B cell (primary cell): ENCODE results near the gene TMEM82. TPM values are rescaled to one million over a fixed set of nuclear protein-coding genes. Genes with fewer than 3 reads are reported as not detected.

Experiments used
- ATAC-seq: fragments of 200-7000 bp; cut with Tn5 transposase; one replicate; pipeline ENCODE4 v1.10.0; 2021; ENCODE audit warnings: low read depth, mild to moderate bottlenecking, moderate number of reproducible peaks, moderate library complexity
- CTCF ChIA-PET: fragments of 350-600 bp; sonication (Branson Sonifier 250); formaldehyde crosslinking; loops from one replicate; lab custom pipeline; 2021; ENCODE audit warnings: antibody characterized with exemption, inconsistent platforms; lab: Charles Lee
- POLR2A ChIA-PET: fragments of 350-600 bp; sonication (Branson Sonifier 250); formaldehyde crosslinking; loops from one replicate; lab custom pipeline; 2021; ENCODE audit warnings: antibody characterized with exemption; lab: Charles Lee
- DNase-seq: peaks from one replicate; pipeline ENCODE4 v3.0.0; 2013
- H2AFZ ChIP-seq: 2 replicates; pipeline ENCODE4 v1.6.1; 2012; ENCODE audit warnings: mild to moderate bottlenecking, low read depth, low read length; ENCODE audit not compliant: insufficient read depth, poor library complexity, severe bottlenecking
- H3K27ac ChIP-seq, 2 donors: 1 replicate in 1 of 2; 2 replicates in 1 of 2; pipeline ENCODE4 v1.5.1; 2012 to 2013; ENCODE audit warnings: low read length in 2 of 2, mild to moderate bottlenecking in 2 of 2, moderate library complexity in 1 of 2
- H3K27me3 ChIP-seq, 4 experiments: fragments of 200-600 bp in 1 of 4; sonication (generic) in 1 of 4; replicated peaks in 1 of 4; 1 replicate in 2 of 4; 2 replicates in 2 of 4; pipeline versions ENCODE4 v1.6.1 to v1.7.0; 2013 to 2016; ENCODE audit warnings: low read length in 3 of 4, mild to moderate bottlenecking in 2 of 4, mixed read lengths in 1 of 4, moderate library complexity in 1 of 4; ENCODE audit not compliant: insufficient read depth in 4 of 4, control insufficient read depth in 3 of 4; ENCODE audit errors: control extremely low read depth in 1 of 4
- H3K36me3 ChIP-seq, 2 experiments: replicated peaks in 1 of 2; 1 replicate in 1 of 2; 2 replicates in 1 of 2; pipeline versions ENCODE4 v1.6.1 to v1.7.1; 2013; ENCODE audit warnings: low read length in 1 of 2; ENCODE audit not compliant: insufficient read depth in 2 of 2, control insufficient read depth in 1 of 2; ENCODE audit errors: control extremely low read depth in 1 of 2, extremely low read depth in 1 of 2
- H3K4me1 ChIP-seq, 2 donors: fragments of 200-600 bp in 1 of 2; sonication (generic) in 1 of 2; 1 replicate in 1 of 2; 2 replicates in 1 of 2; pipeline versions ENCODE4 v1.5.1 to v1.6.1; 2013 to 2017; ENCODE audit warnings: low read length in 2 of 2; ENCODE audit not compliant: control insufficient read depth in 2 of 2, insufficient read depth in 2 of 2
- H3K4me2 ChIP-seq: replicated peaks from 2 replicates; pipeline ENCODE3; 2012; ENCODE audit warnings: mild to moderate bottlenecking, low read depth, low read length; ENCODE audit not compliant: poor library complexity, severe bottlenecking
- H3K4me3 ChIP-seq, 5 experiments: fragments of 200-600 bp in 1 of 5; sonication (generic) in 1 of 5; 1 replicate in 3 of 5; 2 replicates in 2 of 5; pipeline versions ENCODE4 v1.5.1 to v1.7.0; 2011 to 2016; ENCODE audit warnings: low read length in 4 of 5, mild to moderate bottlenecking in 4 of 5, low read depth in 2 of 5, control low read depth in 1 of 5, moderate library complexity in 1 of 5; ENCODE audit not compliant: insufficient read depth in 1 of 5; ENCODE audit errors: control extremely low read depth in 1 of 5, extremely low read depth in 1 of 5
- H3K79me2 ChIP-seq: fragments of 200-600 bp; sonication (generic); one replicate; pipeline ENCODE4 v1.6.0; 2016; ENCODE audit warnings: low read length; ENCODE audit not compliant: control insufficient read depth, insufficient read depth
- H3K9ac ChIP-seq: fragments of 200-600 bp; sonication (generic); 2 replicates; pipeline ENCODE4 v1.6.1; 2017; ENCODE audit warnings: mild to moderate bottlenecking, low read length, moderate library complexity
- H3K9me3 ChIP-seq, 3 donors: one replicate each; pipeline versions ENCODE4 v1.6.1 to v1.7.1; 2013; ENCODE audit warnings: low read length in 2 of 3; ENCODE audit not compliant: control insufficient read depth in 2 of 3, insufficient read depth in 1 of 3; ENCODE audit errors: control extremely low read depth in 1 of 3
- H4K20me1 ChIP-seq: 2 replicates; pipeline ENCODE4 v1.6.0; 2012; ENCODE audit warnings: mild to moderate bottlenecking, low read length; ENCODE audit not compliant: insufficient read depth, control insufficient read depth, poor library complexity, severe bottlenecking
- H3K27ac Mint-ChIP-seq: one replicate; pipeline ENCODE4 v1.8.0; 2021; ENCODE audit warnings: mixed read lengths
- H3K27me3 Mint-ChIP-seq: one replicate; pipeline ENCODE4 v1.8.0; 2021; ENCODE audit warnings: mixed read lengths
- H3K4me1 Mint-ChIP-seq: one replicate; pipeline ENCODE4 v1.8.0; 2021; ENCODE audit warnings: mixed read lengths
- H3K4me3 Mint-ChIP-seq: one replicate; pipeline ENCODE4 v1.8.0; 2021; ENCODE audit warnings: mixed read lengths
- H3K9me3 Mint-ChIP-seq: one replicate; pipeline ENCODE4 v1.8.0; 2022; ENCODE audit warnings: mixed read lengths; ENCODE audit not compliant: insufficient read depth
- EZH2 ChIP-seq: IDR thresholded peaks from 2 replicates; pipeline ENCODE4 v1.6.1; 2012; ENCODE audit warnings: borderline replicate concordance, low read depth, mild to moderate bottlenecking, moderate library complexity, low read length; ENCODE audit not compliant: insufficient read depth, poor library complexity, severe bottlenecking
- WGBS: methylation state at CpG from one replicate; pipeline ENCODE4 v1.1.5; 2013; ENCODE audit warnings: missing lambda C conversion rate; ENCODE audit not compliant: insufficient coverage; 5-methylcytosine and 5-hydroxymethylcytosine counted together
- intact Hi-C: fragments of 100-400 bp; cut with micrococcal nuclease; formaldehyde crosslinking; loops from one replicate; pipeline ENCODE4 v1.10.0; 2022
- polyA plus RNA-seq: library from polyadenylated mRNA; depleted of rRNA; stranded (reverse); fragments of >200 nt; gene quantifications from 2 replicates; pipeline ENCODE4 v1.2.3, GENCODE V29; 2012
- total RNA-seq, 2 donors: library from RNA; stranded (reverse); fragments of 120-200 nt in 1 of 2; gene quantifications; 1 replicate in 1 of 2; 2 replicates in 1 of 2; pipeline versions ENCODE4 v1.2.3 to v1.2.4, GENCODE V29; 2013 to 2022
- TF ChIP-seq, protein P1 (sequence below): fragments of 200-600 bp; IDR thresholded peaks from one replicate; pipeline ENCODE4 v1.8.0; 2022; ENCODE audit warnings: antibody characterized with exemption, mild to moderate bottlenecking

Gene TMEM82
- total and polyA plus RNA-seq, 2 donors (not counting 1 experiment from before 2014, with no cell fraction given), result not detected

GRCh38 chr1:15765495-15766194 is 23.3 kb downstream of the TMEM82 start:
- WGBS, result 88% methylated on average over 19 of the region's 20 CpGs
- H3K4me2 ChIP-seq, result no peak overlapping the region
- no peaks in the 10 kb centered on the region for H3K79me2 ChIP-seq
- CTCF ChIA-PET, result no interaction called here
- no peaks in the 10 kb centered on the region for H3K4me1 ChIP-seq
- H3K9ac ChIP-seq, result no peak overlapping the region
- H4K20me1 ChIP-seq, result no peaks in the 10 kb centered on the region
- TF ChIP-seq EZH2, result no peak
- TF ChIP-seq, protein P1, sequence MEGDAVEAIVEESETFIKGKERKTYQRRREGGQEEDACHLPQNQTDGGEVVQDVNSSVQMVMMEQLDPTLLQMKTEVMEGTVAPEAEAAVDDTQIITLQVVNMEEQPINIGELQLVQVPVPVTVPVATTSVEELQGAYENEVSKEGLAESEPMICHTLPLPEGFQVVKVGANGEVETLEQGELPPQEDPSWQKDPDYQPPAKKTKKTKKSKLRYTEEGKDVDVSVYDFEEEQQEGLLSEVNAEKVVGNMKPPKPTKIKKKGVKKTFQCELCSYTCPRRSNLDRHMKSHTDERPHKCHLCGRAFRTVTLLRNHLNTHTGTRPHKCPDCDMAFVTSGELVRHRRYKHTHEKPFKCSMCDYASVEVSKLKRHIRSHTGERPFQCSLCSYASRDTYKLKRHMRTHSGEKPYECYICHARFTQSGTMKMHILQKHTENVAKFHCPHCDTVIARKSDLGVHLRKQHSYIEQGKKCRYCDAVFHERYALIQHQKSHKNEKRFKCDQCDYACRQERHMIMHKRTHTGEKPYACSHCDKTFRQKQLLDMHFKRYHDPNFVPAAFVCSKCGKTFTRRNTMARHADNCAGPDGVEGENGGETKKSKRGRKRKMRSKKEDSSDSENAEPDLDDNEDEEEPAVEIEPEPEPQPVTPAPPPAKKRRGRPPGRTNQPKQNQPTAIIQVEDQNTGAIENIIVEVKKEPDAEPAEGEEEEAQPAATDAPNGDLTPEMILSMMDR, result no peak
- H3K36me3 ChIP-seq, result no peaks in the 10 kb centered on the region
- Mint-ChIP-seq H3K4me1 (no peaks in the 10 kb centered on the region), H3K4me3 (no peak overlapping the region), H3K9me3 (no peaks in the 10 kb centered on the region), H3K27ac (no peak overlapping the region), H3K27me3 (peaks cover 33% of the 10 kb centered on the region)
- H3K27me3 ChIP-seq, result peaks cover 0 to 9% (median 1%) of the 10 kb centered on the region in 4 experiments
- intact Hi-C loops, result no loop called here
- no peak overlapping the region for H2AFZ ChIP-seq
- POLR2A ChIA-PET, result no interaction called here
- ATAC-seq (no peak), DNase-seq (no peak)
- H3K27ac ChIP-seq, result no peak overlapping the region
- H3K9me3 ChIP-seq, result no peaks in the 10 kb centered on the region
- no peak overlapping the region for H3K4me3 ChIP-seq

GRCh38 chr1:15767941-15768340 is 25.6 kb downstream of the TMEM82 start:
- Mint-ChIP-seq H3K9me3 (no peaks in the 10 kb centered on the region), H3K4me3 (no peak overlapping the region), H3K27ac (no peak overlapping the region), H3K4me1 (no peaks in the 10 kb centered on the region), H3K27me3 (peaks cover 30% of the 10 kb centered on the region)
- H3K27ac ChIP-seq, result no peak overlapping the region
- no peaks in the 10 kb centered on the region for H3K9me3 ChIP-seq
- no peak for TF ChIP-seq EZH2
- TF ChIP-seq, protein P1, result no peak
- H4K20me1 ChIP-seq, result no peaks in the 10 kb centered on the region
- no peak overlapping the region for H3K4me2 ChIP-seq
- WGBS, result 96% methylated on average over 5 of the region's 5 CpGs
- ChIA-PET CTCF (interaction anchor here (1.3 kb wide), 1 partner anchor 24 kb away, joined by 5 read pairs; no protein-coding TSS in a partner anchor), POLR2A (no interaction called here)
- ATAC-seq, result no peak
- no peak for DNase-seq
- H3K27me3 ChIP-seq, result peaks cover 0 to 6% (median 0%) of the 10 kb centered on the region in 4 experiments
- intact Hi-C loops, result no loop called here
- no peak overlapping the region for H2AFZ ChIP-seq
- no peaks in the 10 kb centered on the region for H3K4me1 ChIP-seq
- no peaks in the 10 kb centered on the region for H3K36me3 ChIP-seq
- no peak overlapping the region for H3K4me3 ChIP-seq
- no peak overlapping the region for H3K9ac ChIP-seq
- no peaks in the 10 kb centered on the region for H3K79me2 ChIP-seq
